Measurements from ENCODE around the gene SIX5.
"Not testable (repeated sequence)": the region's sequence is repeated elsewhere in the genome, so short reads cannot be mapped to it uniquely, and the experiment has no call there.

SIX5 gene

DNA sequence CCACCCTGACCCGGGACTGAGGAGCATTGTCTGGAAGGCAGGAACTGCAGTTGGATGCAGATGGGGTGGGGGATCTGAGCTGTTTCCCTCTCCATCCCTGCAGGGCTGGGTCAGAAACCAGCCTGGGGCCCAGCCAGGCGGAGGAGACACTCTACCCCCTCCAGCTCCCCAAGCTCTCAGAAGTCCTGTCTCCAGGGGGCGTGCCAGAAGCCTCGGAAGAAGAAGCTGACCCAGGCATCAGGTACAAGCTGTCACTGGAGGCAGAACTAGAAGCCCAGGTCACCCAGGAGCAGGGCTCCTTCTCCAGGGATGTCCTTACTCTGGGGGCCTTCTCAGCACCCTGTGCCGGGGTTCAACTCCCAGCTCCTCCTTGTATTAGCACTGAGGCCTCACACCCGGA is 15.5 kb downstream of the SIX5 start:
- no peak for DNase-seq

DNA sequence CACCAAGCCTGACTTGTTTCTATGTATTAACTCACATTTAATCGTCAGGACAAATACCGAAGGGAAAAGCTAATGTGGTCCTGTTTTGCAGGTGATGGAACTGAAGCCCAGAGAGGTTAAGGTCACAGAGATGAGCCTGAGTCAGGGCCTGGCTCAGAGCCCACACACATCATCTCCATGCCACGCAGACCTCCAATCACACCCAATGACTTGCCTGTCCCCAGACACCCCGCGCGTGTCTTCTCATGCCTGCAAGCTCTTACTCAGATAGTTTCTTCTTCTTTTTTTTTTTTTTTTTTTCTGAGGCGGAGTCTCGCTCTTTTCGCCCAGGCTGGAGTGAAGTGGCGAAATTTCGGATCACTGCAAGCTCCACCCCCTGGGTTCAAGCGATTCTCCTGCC is 16.4 kb downstream of the SIX5 start:
- DNase-seq, result no peak

DNA sequence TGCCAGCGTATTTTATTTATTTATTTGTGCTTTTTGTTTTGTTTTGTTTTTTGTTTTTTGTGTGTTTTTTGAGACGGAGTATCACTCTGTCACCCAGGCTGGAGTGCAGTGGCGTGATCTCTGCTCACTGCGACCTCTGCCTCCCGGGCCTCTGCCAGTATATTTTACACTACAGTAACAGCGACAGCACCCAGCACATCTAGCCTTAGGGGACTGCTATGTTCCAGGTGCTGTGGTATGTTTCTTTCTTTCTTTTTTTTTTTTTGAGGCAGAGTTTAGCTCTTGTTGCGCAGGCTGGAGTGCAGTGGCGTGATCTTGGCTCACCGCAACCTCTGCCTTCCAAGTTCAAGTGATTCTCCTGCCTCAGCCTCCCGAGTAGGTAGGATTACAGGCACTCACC is 17.6 kb downstream of the SIX5 start:
- DNase-seq, result not testable (repeated sequence)

DNA sequence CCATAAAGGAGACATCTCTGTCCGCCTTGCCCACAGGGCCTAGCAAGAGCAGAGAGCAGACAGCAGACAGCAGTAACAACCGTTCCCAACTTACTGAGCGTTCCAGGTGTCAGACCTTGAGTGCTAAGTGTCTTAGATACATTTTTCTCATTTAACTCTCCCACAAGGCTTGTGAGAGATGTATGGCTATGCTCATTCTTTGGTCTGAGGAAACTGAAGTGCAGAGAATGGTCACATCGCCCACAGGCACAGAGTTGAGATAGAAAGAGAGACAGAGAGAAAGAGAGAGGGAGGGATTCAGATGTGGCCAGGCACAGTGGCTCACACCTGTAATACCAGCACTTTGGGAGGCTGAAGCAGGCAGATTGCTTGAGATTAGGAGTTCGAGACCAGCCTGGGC is 21.5 kb downstream of the SIX5 start:
- no peak for DNase-seq

DNA sequence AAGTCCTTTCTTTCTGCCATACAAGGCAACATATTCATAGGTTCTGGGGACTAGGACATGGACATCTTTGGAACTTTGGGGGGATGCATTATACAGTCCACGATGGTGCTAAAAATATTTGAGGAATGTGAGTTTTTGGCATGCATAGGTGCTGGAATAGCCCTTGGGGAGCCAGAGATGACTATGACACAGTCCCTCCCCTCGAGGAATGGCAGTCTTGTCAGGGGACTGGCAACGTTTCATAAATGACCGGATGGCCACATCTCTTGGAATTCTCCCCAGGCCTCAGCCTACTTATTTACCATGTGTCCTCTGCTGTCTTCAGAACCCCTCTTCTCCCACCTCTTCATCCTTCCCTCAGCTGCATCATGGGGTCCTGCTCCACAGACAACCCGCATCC is 22.2 kb downstream of the SIX5 start:
- DNase-seq, result no peak

DNA sequence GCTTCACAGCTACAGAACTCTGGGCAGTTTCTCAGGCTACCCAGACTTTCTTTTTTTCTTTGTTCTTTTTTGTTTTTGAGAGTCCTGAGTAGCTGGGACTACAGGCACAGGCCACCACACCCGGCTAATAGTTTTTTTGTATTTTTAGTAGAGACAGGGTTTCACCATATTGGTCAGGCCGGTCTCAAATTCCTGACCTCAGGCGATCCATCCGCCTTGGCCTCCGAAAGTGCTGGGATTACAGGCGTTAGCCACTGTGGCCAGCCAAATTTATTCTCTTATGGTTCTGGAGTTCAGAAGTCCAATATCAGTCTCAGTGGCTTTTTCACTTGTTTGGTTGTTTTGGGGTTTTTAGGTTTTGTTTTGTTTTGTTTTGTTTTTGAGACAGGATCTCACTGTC is 23.4 kb downstream of the SIX5 start:
- no peak for DNase-seq

DNA sequence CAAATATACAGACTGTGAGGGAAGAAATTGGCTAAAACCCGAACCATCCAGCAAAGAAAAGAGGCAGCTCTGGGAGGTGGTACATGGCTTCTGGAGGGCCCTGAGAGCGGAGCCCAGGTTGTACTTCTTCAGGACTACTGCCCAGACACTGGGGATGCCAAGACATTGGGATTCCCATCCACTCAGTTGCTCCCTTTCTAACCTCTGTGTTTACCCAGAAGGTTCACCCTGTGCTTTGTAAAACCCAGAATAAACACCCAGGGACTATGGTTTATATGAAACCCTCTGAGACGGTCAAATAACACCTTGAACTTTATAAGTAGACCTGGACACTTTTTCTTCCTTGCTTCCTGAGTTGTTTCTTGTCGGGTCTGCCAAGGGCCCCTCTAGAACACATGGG is 26.1 kb downstream of the SIX5 start:
- DNase-seq, result no peak

DNA sequence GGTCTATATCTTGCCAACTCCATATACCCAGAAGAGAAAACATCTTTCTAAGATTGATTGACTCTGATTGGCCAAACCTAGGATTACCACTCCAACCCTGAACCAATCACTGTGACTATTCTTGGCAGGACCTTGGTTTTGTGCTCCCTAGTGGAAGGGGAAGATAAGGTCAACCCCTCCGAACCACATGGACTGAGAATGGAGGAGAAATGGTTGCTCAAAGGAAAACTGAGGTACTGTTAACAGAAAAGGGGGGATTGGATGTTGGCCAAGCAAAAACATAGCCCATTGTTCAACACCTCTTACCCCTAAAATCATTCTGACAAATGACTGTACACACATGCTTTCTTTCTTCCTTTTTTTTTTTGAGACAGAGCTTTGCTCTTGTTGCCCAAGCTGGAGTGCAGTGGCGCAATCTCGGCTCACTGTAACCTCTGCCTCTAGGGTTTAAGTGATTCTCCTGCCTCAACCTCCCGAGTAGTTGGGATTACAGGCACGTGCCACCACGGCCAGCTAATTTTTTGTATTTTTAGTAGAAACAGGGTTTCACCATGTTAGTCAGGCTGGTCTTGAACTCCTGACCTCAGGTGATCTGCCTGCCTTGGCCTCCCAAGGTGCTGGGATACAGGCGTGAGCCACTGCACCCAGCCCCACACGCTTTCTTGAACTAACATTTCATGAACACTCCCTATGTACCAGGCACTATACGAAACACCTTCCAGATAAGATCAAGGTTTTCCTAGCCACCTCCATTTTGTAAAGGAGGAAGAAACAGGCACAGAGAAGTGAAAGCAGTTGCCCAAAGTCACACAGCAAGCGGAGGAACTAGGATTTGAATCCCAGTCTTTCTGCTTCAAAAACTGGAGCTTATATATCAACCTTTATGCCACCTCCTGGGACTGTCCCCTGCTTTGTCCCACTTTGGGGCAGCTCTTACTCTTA is 29.3 kb downstream of the SIX5 start:
- no peak for DNase-seq

DNA sequence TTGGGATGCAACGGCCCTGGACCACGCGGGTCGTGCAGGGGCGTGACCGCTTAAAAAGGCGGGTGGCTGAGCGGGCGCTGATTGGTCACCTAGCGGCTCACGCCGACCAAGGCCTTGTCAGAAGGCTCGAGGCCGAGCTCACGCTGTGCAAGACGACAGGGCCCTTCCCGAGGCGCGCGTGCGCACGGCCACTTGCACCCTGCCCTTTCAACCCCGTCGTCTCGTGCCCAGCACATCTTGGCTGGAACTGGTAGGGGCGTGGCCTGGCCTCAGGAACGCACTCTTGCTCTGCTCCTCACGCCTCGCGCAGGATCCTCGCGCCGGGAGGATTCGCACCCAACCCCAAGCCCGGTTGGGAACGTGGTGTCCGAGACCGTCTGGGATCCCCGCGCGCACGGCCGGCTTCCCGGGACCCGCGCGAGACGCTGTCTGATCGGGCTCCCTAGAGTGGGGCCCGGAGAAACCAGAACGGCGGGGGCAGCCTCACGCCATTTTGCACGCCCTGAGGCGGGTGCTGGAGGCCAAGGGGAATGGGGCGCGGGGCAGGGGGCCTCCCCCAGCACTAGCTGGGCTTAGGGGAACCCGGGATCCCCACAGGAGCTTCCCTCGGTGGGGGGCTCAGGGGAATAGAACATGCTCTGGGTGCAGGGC is 35.8 kb downstream of the SIX5 start, which contains the start of gene MEIOSIN:
MEIOSIN (plus strand) TSS at position 280 of the 651 bp plus-strand sequence. CDS start 1,938 bp downstream, outside the sequence.
- DNase-seq, result no peak

DNA sequence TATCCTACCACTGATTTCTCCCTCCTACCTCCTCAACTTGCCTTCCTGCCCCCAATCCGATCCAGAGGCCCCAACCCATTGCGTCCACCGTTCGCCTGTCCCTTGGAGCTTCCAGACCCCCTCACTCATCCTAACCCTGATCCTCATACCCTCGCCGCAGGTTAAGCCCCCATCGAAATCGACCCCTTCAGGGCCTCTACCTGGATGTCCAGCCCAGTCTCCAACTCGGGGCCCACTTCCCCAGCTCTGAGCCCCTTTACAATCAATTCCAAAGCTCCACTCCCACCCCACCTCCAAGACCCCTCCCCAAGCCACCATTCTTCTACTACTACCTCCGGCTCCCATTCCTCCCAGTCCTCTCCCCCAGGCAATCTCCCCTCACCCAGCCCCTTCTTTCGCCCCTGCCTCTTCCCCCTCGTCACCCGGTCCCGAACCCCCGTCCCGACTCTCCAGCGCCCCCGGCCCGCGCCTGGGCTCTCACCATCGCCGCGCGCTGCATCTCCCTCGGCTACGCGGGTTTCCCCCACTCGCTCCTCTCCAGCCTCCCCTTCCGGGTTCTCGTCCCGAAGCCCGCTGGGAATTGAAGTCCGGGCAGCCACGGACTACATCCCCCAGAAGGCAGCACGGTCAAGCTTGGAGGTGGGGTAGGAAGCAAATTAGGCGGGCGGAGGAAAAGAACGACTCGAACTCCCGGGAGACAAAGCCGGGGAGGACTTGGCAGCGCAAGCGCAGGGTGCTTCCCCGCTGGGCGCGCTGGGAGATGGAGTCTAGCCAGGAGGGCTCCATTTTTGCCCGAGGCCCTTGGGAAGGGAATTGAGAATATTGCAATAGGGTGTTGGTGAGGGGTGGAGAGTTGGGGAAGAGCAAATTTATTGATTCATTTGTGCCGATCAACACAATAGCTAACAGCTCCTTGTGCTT is 38.4 kb downstream of the SIX5 start, which contains the start of gene FBXO46:
FBXO46 (minus strand) TSS at position 529 of the 921 bp plus-strand sequence. CDS start 17,401 bp downstream, outside the sequence.
- DNase-seq, result peak; percentile 99

DNA sequence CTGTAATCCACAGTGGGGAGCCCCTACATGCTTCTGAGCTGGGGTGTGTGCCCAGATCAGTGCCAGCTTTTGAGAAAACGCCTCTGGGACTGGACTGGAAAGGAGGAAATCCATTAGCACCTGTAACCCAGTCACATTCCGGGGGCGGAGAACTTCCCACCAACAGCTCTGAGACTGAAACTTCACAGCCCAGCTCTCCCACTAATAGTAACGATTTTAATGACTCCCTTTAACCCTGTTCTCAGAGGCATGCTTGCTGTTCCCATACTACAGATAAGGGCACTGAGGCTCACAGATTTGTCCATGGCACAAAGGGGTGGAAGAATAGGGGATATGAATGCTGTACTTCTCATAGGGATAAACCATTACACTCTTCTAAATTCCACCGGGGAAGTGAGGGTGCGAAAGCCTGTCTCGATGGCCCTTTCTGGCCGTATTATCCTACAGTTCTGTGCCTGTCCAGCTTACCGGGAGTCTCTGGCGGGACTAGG is 39.2 kb downstream of the SIX5 start:
- peak; percentile 16 for DNase-seq

DNA sequence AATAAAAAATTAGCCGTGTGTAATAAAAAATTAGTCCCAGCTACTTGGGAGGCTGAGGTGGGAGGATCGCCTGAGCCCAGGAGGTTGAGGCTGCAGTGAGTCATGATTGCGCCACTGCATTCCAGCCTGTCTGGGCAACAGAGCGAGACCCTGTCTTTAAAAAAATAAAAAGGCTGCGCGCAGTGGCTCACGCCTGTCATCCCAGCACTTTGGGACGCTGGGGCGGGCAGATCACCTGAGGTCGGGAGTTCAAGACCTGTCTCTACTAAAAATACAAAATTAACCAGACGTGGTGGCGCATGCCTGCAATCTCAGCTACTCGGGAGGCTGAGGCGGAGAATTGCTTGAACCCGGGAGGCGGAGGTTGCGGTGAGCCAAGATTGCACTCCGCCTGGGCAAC is 40.4 kb downstream of the SIX5 start:
- DNase-seq, result not testable (repeated sequence)

DNA sequence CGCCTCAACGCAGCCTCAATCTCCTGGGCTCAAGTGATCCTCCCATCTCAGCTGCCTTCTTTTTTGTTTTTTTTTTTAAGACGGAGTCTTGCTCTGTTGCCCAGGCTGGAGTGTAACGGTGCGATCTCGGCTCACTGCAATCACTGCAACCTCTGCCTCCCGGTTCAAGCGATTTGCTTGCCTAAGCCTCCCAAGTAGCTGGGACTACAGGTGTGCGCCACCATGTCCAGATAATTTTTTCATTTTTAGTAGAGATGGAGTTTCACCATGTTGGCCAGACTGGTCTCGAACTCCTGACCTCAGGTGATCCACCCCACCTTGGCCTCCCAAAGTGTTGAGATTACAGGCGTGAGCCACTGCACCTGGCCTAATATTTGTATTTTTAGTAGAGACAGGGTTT is 49.0 kb downstream of the SIX5 start:
- not testable (repeated sequence) for DNase-seq

DNA sequence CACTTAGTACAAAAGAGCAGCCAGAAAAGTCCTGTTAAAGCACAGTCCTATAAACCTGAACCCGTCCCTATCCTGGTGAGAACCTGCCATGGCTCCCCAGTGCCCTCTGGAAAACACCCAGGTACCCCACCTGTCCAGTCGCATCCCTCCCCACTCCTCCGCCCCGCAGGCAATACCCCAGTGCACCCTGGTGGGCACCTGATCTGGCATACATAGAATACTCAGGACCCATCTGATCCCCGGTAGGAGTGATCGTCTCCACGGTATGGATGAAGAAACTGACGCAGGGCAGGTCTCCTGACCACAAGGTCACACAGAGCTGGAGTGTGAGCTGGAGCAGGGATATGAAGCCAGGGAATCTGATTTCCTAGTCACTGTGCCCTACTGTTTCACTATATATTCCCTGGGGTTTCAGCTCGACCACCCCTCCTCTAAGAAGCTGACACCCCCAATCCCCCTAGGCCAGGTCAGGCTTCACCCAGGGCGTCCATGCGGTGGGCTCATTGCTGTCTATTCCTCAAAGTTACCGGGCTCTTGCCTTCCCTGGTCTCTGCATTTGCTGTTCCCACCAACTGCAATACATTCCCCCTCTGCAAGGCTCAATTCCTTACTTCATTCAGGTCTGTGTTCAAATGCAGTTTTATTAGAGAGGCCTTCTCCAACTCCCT is 50.9 kb downstream of the SIX5 start:
- DNase-seq, result no peak

DNA sequence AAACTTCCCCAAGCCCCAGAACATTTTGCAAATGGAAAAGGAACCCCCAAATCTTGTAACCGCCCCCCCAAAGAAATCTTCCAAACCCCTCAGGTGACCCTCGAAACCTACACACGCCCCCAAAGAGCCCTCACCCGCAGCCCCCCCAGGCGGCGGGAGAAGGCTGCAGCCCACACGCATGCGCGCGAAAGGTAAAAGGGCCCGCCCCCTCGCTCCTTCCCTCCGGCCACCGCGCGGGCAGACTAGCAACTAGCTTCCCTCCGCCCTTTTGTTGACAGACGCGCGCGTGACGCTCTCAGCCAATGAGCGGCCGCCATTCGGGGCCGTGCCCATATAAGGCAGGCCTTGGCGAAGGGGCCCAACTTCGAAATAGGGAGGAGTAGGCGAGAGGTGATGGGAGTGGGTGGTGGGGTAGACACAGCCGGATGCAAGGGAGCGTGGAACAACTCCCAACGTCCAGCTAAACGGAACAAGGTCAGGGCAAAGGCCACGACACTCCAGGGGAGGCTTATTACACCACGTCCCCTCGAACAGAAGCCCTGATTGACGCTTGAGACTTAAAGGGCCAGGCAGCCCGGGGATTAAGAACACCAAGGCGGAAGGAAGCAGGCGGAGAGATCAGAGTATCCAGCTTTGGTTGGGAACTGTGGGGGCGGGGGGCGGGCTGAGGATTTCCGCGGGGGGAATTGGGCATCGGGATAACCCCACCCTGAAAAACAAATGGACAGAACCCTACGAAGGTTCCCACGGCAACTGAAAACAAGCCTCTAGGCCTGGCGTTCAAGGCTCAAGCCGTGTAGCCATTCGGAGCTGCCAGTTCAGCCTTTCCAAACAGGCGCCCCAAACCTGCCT is 51.7 kb downstream of the SIX5 start:
- DNase-seq, result peak; percentile 99

DNA sequence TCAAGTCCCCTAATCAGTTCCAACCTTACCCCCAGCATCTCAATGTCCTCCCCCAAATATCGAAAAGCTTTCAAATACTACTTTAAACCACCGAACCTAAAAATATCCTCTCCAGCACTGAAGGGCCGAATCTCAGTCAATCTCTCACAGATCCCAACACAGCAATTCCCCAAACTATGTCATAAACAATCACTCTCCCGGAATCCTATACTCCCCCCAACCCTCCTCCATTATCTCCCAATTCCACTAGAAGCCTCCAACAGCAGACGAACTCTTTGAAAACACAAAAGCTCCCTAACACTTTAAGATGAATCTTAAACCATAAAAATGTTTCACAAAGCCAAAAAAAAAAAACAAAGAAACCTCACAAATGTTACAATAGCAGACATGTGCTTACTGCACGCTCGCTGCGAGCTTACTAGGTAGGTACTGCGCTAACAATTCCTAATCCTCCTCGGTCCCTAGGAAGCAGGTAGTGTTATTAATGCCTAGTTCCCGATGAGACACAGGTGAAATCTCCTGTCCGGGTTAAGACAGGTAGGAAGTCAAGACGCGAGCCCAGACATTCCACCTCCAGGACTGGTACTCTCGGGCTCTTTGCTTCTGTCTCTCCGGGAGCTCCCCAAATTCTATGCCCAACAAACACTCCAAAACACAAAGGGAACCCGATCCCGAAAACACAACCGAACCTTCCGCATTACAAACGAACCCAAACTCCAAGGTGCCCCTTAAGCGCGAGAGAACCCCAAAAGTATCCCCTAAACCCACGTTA is 52.5 kb downstream of the SIX5 start:
- DNase-seq, result peak; percentile 71

DNA sequence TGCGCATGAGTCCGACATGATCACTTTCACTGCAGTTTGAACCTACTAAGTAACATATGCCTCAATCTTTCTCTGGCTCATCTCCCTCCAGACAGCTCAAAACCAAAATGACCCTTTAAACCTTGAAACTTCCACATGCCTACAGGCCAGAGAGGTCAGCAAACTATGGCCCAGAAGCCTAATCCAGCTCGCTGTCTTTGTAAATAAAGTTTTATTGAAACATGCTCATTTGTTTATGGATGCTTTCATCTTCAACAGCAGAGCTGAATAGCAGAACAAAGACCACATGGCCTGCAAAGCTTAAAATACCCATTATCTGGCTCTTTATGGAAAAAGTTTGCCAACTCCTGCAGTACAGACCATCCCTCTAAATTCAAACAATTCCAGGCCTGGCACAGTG is 53.9 kb downstream of the SIX5 start:
- DNase-seq, result no peak

All from eye (tissue), 1 donor.